AG09319 (cell line): ENCODE data around the gene SLFN12.

Experiments used
- DNase-seq: peaks from one replicate; pipeline ENCODE4 v3.0.0-alpha.2; 2010; ENCODE audit warnings: low read depth; ENCODE audit errors: extremely low read depth
- CTCF ChIP-seq: IDR thresholded peaks from 2 replicates; pipeline ENCODE4 v1.5.1; 2011; ENCODE audit warnings: low read depth, mild to moderate bottlenecking, inconsistent platforms, low read length, moderate library complexity

SLFN12 gene

GRCh38 chr17:35453171-35453570, 20.9 kb upstream of the SLFN12 start:
- DNase-seq = no peak

GRCh38 chr17:35449371-35449931, 17.2 kb upstream of the SLFN12 start:
- no peak for TF ChIP-seq CTCF
- no peak for DNase-seq

More at GRCh38 chr17:35453171-35453570, 20.9 kb upstream of the SLFN12 start:
- TF ChIP-seq CTCF = no peak

- DNase-seq = no peak
- no peak for TF ChIP-seq CTCF
These were observed 16.6 kb upstream of the SLFN12 start for GRCh38 chr17:35448899-35449227.

GRCh38 chr17:35448214-35448898, 16.1 kb upstream of the SLFN12 start, which contains the start of gene SLFN13:
Gene SLFN13 (minus strand): TSS chr17:35448766. CDS start chr17:35445680, 3,086 bp downstream.
- DNase-seq = no peak
- no peak for TF ChIP-seq CTCF

GRCh38 chr17:35447499-35447898, 15.2 kb upstream of the SLFN12 start:
- no peak for DNase-seq
- no peak for TF ChIP-seq CTCF

- no peak for TF ChIP-seq CTCF
- DNase-seq = no peak
These were observed 6.1 kb upstream of the SLFN12 start for GRCh38 chr17:35438433-35438832.

GRCh38 chr17:35433075-35433894, 985 bp upstream of the SLFN12 start:
- DNase-seq = peak; percentile 96
- peak; percentile 35 for TF ChIP-seq CTCF
